Esophagus squamous epithelium (tissue), 5 donors: Measurements from ENCODE around the gene XPNPEP3. TPM values are rescaled to one million over a fixed set of nuclear protein-coding genes. Genes with fewer than 3 reads are reported as not detected.
A peak's percentile ranks its signal among the peaks of the same experiment; 100 is the strongest.

Source experiments
- DNase-seq: peaks from one replicate; lab custom pipeline; 2025; lab: John Stamatoyannopoulos, UW
- H3K27ac ChIP-seq, 4 donors: fragments of 200-600 bp; sonication (generic); one replicate each; pipeline ENCODE4 v1.5.1; 2016 to 2019; ENCODE audit warnings: mild to moderate bottlenecking in 1 of 4
- H3K27me3 ChIP-seq, 4 donors: fragments of 200-600 bp; sonication (generic); 1 replicate in 3 of 4; 2 replicates in 1 of 4; pipeline versions ENCODE4 v1.5.1 to v1.6.0; 2017 to 2021; ENCODE audit warnings: antibody characterized with exemption in 1 of 4
- H3K36me3 ChIP-seq, 3 donors: fragments of 200-600 bp; sonication (generic); one replicate each; pipeline ENCODE4 v1.5.1; 2016 to 2019
- H3K4me1 ChIP-seq, 3 donors: fragments of 200-600 bp; sonication (generic); one replicate each; pipeline ENCODE4 v1.5.1; 2017 to 2019
- H3K4me3 ChIP-seq, 4 donors: fragments of 200-600 bp; sonication (generic); 1 replicate in 3 of 4; 2 replicates in 1 of 4; pipeline ENCODE4 v1.5.1; 2016 to 2019; ENCODE audit warnings: mild to moderate bottlenecking in 2 of 4, moderate library complexity in 1 of 4
- H3K9me3 ChIP-seq, 3 donors: fragments of 200-600 bp; sonication (generic); one replicate each; pipeline ENCODE4 v1.5.1; 2016 to 2019
- CTCF ChIP-seq, 6 experiments: fragments of 450-650 bp in 4 of 6; fragments of 200-600 bp in 2 of 6; sonication (generic) in 2 of 6; IDR thresholded peaks; one replicate each; pipeline ENCODE4 v1.5.1; 2016 to 2019; ENCODE audit warnings: antibody characterized with exemption in 6 of 6, mild to moderate bottlenecking in 4 of 6, moderate library complexity in 4 of 6
- POLR2A ChIP-seq, 4 donors: fragments of 450-650 bp; IDR thresholded peaks; one replicate each; pipeline ENCODE4 v1.6.1; 2017; ENCODE audit warnings: antibody characterized with exemption in 4 of 4, mild to moderate bottlenecking in 4 of 4, moderate library complexity in 3 of 4
- WGBS, 2 donors: methylation state at CpG; one replicate each; pipeline ENCODE4 v1.1.5; 2018; 5-methylcytosine and 5-hydroxymethylcytosine counted together
- intact Hi-C: fragments of 100-400 bp; cut with DNase I; formaldehyde crosslinking; loops from one replicate; pipeline ENCODE4 v1.15.0; 2022
- total RNA-seq, 4 donors: library from RNA; depleted of rRNA; stranded (reverse); fragments of >200 nt; gene quantifications; one replicate each; pipeline ENCODE4 v1.1.0, GENCODE V29; 2016
- donor health status: DM: yes; HTN: yes; CAD: no.

XPNPEP3 gene
- total RNA-seq, 4 donors from 2014 or later: 6.9 to 16.1 (median 9.0) TPM

GRCh38 chr22:40889116-40889515 is 32.2 kb downstream of the XPNPEP3 start:
- intact Hi-C loops: no loop called here
- no peaks in the 10 kb centered on the region for H3K4me1 ChIP-seq
- H3K9me3 ChIP-seq: no peaks in the 10 kb centered on the region
- H3K27me3 ChIP-seq: no peaks in the 10 kb centered on the region
- H3K27ac ChIP-seq: no peak overlapping the region
- no peak overlapping the region for H3K4me3 ChIP-seq
- no peak for TF ChIP-seq CTCF (IDR thresholded peaks at IDR 0.05)
- no peak for TF ChIP-seq POLR2A (IDR thresholded peaks at IDR 0.05)
- peaks cover 0 to 89% (median 13%) of the 10 kb centered on the region in 3 donors for H3K36me3 ChIP-seq
- no peak for DNase-seq

- H3K4me3 ChIP-seq: no peak overlapping the region
- intact Hi-C loops: no loop called here
- TF ChIP-seq CTCF (IDR thresholded peaks at IDR 0.05): no peak
- TF ChIP-seq POLR2A (IDR thresholded peaks at IDR 0.05): no peak
- H3K36me3 ChIP-seq: peaks cover 0 to 78% (median 8%) of the 10 kb centered on the region in 3 donors
- H3K9me3 ChIP-seq: no peaks in the 10 kb centered on the region
- no peak for DNase-seq
- H3K4me1 ChIP-seq: no peaks in the 10 kb centered on the region
- 49 to 60% methylated on average over 3 of the region's 3 CpGs for WGBS, 2 donors
- no peak overlapping the region for H3K27ac ChIP-seq
- H3K27me3 ChIP-seq: no peaks in the 10 kb centered on the region
Measured at GRCh38 chr22:40890881-40891280, 33.9 kb downstream of the XPNPEP3 start.

GRCh38 chr22:40894417-40894816 is 37.5 kb downstream of the XPNPEP3 start:
- Histone ChIP-seq H3K4me3 (no peak overlapping the region), H3K36me3 (peaks cover 0 to 47% (median 0%) of the 10 kb centered on the region in 3 donors), H3K9me3 (no peaks in the 10 kb centered on the region), H3K4me1 (peaks cover 0 to 7% (median 0%) of the 10 kb centered on the region in 3 donors), H3K27me3 (no peaks in the 10 kb centered on the region), H3K27ac (no peak overlapping the region)
- TF ChIP-seq CTCF (IDR thresholded peaks at IDR 0.05): no peak
- no peak for TF ChIP-seq POLR2A (IDR thresholded peaks at IDR 0.05)
- DNase-seq: no peak
- intact Hi-C loops: no loop called here
- WGBS, 2 donors: 87 to 99% methylated on average over 4 of the region's 4 CpGs

GRCh38 chr22:40898850-40899357 is 42.0 kb downstream of the XPNPEP3 start:
- intact Hi-C loops: no loop called here
- Histone ChIP-seq H3K4me3 (no peak overlapping the region), H3K36me3 (peaks cover 0 to 24% (median 0%) of the 10 kb centered on the region in 3 donors), H3K9me3 (no peaks in the 10 kb centered on the region), H3K27me3 (no peaks in the 10 kb centered on the region), H3K27ac (no peak overlapping the region), H3K4me1 (peaks cover 0 to 7% (median 0%) of the 10 kb centered on the region in 3 donors)
- TF ChIP-seq CTCF (IDR thresholded peaks at IDR 0.05) (peak in 5 of 6 experiments; percentile 24 to 58 (median 38)), POLR2A (IDR thresholded peaks at IDR 0.05) (no peak)
- no peak for DNase-seq
- WGBS, 2 donors: 25 to 36% methylated on average over 3 of the region's 3 CpGs

- no peak for DNase-seq
- no peak overlapping the region for H3K27ac ChIP-seq
- H3K27me3 ChIP-seq: no peaks in the 10 kb centered on the region
- H3K4me1 ChIP-seq: peaks cover 0 to 2% (median 0%) of the 10 kb centered on the region in 3 donors
- intact Hi-C loops: no loop called here
- H3K9me3 ChIP-seq: no peaks in the 10 kb centered on the region
- no peak overlapping the region for H3K4me3 ChIP-seq
- no peak for TF ChIP-seq POLR2A (IDR thresholded peaks at IDR 0.05)
- WGBS, 2 donors: 83 to 100% methylated on average over 1 of the region's 1 CpG
- peaks cover 0 to 55% (median 4%) of the 10 kb centered on the region in 3 donors for H3K36me3 ChIP-seq
Measured at GRCh38 chr22:40904101-40904500, 47.2 kb downstream of the XPNPEP3 start.
